ENCODE measurements around the gene RANBP10. TPM values are rescaled to one million over a fixed set of nuclear protein-coding genes. Genes with fewer than 3 reads are reported as not detected.

Gene RANBP10
- total and polyA plus RNA-seq, 2 of the 13 experiments (the other 11 are each of a cell fraction or from before 2014, with no cell fraction given) = 9.2 to 22.7 TPM

- Histone ChIP-seq H3K79me2 (ENCODE audit: insufficient read depth, low read length) (no peaks in the 10 kb centered on the region), H3K9ac (ENCODE audit: insufficient read depth, low read depth, low read length) (no peak overlapping the region), H3K9me3 (ENCODE audit: low read length) (no peaks in the 10 kb centered on the region), H3K4me2 (ENCODE audit: low read depth, low read length) (no peak overlapping the region), H3K27ac (ENCODE audit: extremely low read length, insufficient read depth, low read length) (no peak overlapping the region), H3K4me1 (ENCODE audit: insufficient read depth, low read length) (no peaks in the 10 kb centered on the region), H3K4me3 (replicated peaks in 1 of 3; ENCODE audit: insufficient read depth in 1 of 3, low read depth in 2 of 3, low read length in 3 of 3) (no peak overlapping the region), H2AFZ (ENCODE audit: low read length) (no peak overlapping the region), H3K36me3 (replicated peaks in 1 of 2; ENCODE audit: control insufficient read depth in 1 of 2, insufficient read depth in 2 of 2, low read length in 2 of 2) (peaks cover 15 to 32% of the 10 kb centered on the region in 2 experiments), H3K27me3 (ENCODE audit: control insufficient read depth in 1 of 2, insufficient read depth in 2 of 2, low read length in 2 of 2) (no peaks in the 10 kb centered on the region), H4K20me1 (ENCODE audit: insufficient read depth, low read length) (no peaks in the 10 kb centered on the region)
- no peak for ATAC-seq
- no peak for DNase-seq (ENCODE audit: low spot score)
- in situ Hi-C loops (cut with HindIII; ENCODE audit: extremely low pct_ligation_motif_present, low pct_unique_long_range_greater_than_20kb) (no loop called here), intact Hi-C loops (cut with micrococcal nuclease; ENCODE audit: unreplicated experiment) (no loop called here)
- ChIA-PET POLR2A (no interaction called here), CTCF (ENCODE audit: low intra/inter-chr PET ratio, low total read pairs) (no interaction called here)
- FAIRE-seq = no peak
- BruUV-seq (replicated peaks) = no TSS peak
- 96% methylated on average over 4 of the region's 4 CpGs for WGBS (ENCODE audit: low lambda C conversion rate)
- TF ChIP-seq ZNF230 (CRISPR knock-in tag; IDR thresholded peaks at IDR 0.05) (no peak), XRCC5 (optimal IDR thresholded peaks at IDR 0.05; ENCODE audit: low read length) (no peak), ZNF251 (CRISPR knock-in tag; IDR thresholded peaks at IDR 0.05) (no peak), SMAD1 (CRISPR knock-in tag; IDR thresholded peaks at IDR 0.05; ENCODE audit: borderline replicate concordance, low read depth) (no peak), ZNF782 (CRISPR knock-in tag; IDR thresholded peaks at IDR 0.05; ENCODE audit: borderline replicate concordance) (no peak), ZHX2 (IDR thresholded peaks at IDR 0.05; ENCODE audit: low read depth) (no peak), ZHX2 (CRISPR knock-in tag; IDR thresholded peaks at IDR 0.05; ENCODE audit: borderline replicate concordance) (no peak), ZMAT5 (CRISPR knock-in tag; IDR thresholded peaks at IDR 0.05; ENCODE audit: borderline replicate concordance, low read depth) (no peak), JDP2 (CRISPR knock-in tag; IDR thresholded peaks at IDR 0.05; ENCODE audit: borderline replicate concordance) (no peak), MBD4 (IDR thresholded peaks at IDR 0.05; ENCODE audit: borderline replicate concordance, low read length) (no peak), TEAD2 (CRISPR knock-in tag; IDR thresholded peaks at IDR 0.05) (no peak), SMARCC2 (IDR thresholded peaks at IDR 0.05) (no peak), ZNF850 (CRISPR knock-in tag; conservative IDR thresholded peaks at IDR 0.05) (no peak)
- TF ChIP-seq, protein P1, sequence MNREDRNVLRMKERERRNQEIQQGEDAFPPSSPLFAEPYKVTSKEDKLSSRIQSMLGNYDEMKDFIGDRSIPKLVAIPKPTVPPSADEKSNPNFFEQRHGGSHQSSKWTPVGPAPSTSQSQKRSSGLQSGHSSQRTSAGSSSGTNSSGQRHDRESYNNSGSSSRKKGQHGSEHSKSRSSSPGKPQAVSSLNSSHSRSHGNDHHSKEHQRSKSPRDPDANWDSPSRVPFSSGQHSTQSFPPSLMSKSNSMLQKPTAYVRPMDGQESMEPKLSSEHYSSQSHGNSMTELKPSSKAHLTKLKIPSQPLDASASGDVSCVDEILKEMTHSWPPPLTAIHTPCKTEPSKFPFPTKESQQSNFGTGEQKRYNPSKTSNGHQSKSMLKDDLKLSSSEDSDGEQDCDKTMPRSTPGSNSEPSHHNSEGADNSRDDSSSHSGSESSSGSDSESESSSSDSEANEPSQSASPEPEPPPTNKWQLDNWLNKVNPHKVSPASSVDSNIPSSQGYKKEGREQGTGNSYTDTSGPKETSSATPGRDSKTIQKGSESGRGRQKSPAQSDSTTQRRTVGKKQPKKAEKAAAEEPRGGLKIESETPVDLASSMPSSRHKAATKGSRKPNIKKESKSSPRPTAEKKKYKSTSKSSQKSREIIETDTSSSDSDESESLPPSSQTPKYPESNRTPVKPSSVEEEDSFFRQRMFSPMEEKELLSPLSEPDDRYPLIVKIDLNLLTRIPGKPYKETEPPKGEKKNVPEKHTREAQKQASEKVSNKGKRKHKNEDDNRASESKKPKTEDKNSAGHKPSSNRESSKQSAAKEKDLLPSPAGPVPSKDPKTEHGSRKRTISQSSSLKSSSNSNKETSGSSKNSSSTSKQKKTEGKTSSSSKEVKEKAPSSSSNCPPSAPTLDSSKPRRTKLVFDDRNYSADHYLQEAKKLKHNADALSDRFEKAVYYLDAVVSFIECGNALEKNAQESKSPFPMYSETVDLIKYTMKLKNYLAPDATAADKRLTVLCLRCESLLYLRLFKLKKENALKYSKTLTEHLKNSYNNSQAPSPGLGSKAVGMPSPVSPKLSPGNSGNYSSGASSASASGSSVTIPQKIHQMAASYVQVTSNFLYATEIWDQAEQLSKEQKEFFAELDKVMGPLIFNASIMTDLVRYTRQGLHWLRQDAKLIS (CRISPR knock-in tag; IDR thresholded peaks at IDR 0.05) = no peak
- TF ChIP-seq, protein P2, sequence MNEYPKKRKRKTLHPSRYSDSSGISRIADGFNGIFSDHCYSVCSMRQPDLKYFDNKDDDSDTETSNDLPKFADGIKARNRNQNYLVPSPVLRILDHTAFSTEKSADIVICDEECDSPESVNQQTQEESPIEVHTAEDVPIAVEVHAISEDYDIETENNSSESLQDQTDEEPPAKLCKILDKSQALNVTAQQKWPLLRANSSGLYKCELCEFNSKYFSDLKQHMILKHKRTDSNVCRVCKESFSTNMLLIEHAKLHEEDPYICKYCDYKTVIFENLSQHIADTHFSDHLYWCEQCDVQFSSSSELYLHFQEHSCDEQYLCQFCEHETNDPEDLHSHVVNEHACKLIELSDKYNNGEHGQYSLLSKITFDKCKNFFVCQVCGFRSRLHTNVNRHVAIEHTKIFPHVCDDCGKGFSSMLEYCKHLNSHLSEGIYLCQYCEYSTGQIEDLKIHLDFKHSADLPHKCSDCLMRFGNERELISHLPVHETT (CRISPR knock-in tag; conservative IDR thresholded peaks at IDR 0.05) = no peak
These were observed 122.6 kb downstream of the RANBP10 start for GRCh38 chr16:67683767-67684166.

Data from HepG2 (cell line).